Prostate gland (tissue), 2 donors: ENCODE data around the gene ACOT9.

Source experiments
- CTCF ChIP-seq, 4 experiments: fragments of 200-600 bp in 2 of 4; fragments of 450-650 bp in 2 of 4; sonication (generic) in 2 of 4; IDR thresholded peaks; 1 replicate in 3 of 4; 2 replicates in 1 of 4; pipeline ENCODE4 v1.5.1; 2016 to 2019; ENCODE audit warnings: antibody characterized with exemption in 4 of 4, mild to moderate bottlenecking in 2 of 4, moderate library complexity in 2 of 4
- POLR2A ChIP-seq: fragments of 450-650 bp; IDR thresholded peaks from one replicate; pipeline ENCODE4 v1.6.1; 2016; ENCODE audit warnings: antibody characterized with exemption, mild to moderate bottlenecking
- POLR2AphosphoS5 ChIP-seq: sonication (generic); formaldehyde crosslinking; IDR thresholded peaks from one replicate; pipeline ENCODE4 v1.6.1; 2017; ENCODE audit warnings: antibody characterized with exemption

GRCh38 chrX:23759821-23760220 lies 16.7 kb upstream of the ACOT9 start:
- TF ChIP-seq POLR2AphosphoS5 (no peak), CTCF (IDR thresholded peaks at IDR 0.05) (no peak), POLR2A (no peak)
